OCI-LY3 (cell line): ENCODE data around the gene RPS4Y2.

Source experiments
- H2AFZ ChIP-seq: fragments of 200-600, 300-600 bp; shearing (Covaris generic); 2 replicates; pipeline ENCODE4 v1.6.0; 2014; ENCODE audit warnings: antibody characterized with exemption, low read depth, low read length
- H3K27ac ChIP-seq: fragments of 200-600, 300-600 bp; sonication (generic); 2 replicates; pipeline ENCODE4 v1.5.1; 2014; ENCODE audit warnings: mild to moderate bottlenecking, low read length, moderate library complexity, mixed read lengths
- H3K27me3 ChIP-seq: fragments of 200-600, 300-600 bp; sonication (generic); 2 replicates; pipeline ENCODE4 v1.6.1; 2014; ENCODE audit warnings: low read depth, low read length, mixed read lengths
- H3K36me3 ChIP-seq: fragments of 200-600, 300-600 bp; sonication (generic); replicated peaks from 2 replicates; pipeline ENCODE3; 2014; ENCODE audit warnings: low read depth, low read length, mixed read lengths
- H3K4me1 ChIP-seq: fragments of 300-600, 200-600 bp; sonication (generic); 2 replicates; pipeline ENCODE4 v1.6.1; 2014; ENCODE audit warnings: low read length, mixed read lengths
- H3K4me2 ChIP-seq: fragments of 200-600, 300-600 bp; sonication (generic); 2 replicates; pipeline ENCODE4 v1.6.1; 2014; ENCODE audit warnings: low read length, mixed read lengths
- H3K4me3 ChIP-seq: fragments of 300-600, 200-600 bp; sonication (generic); 2 replicates; pipeline ENCODE4 v1.5.1; 2014; ENCODE audit warnings: antibody characterized with exemption, mild to moderate bottlenecking, low read length, moderate library complexity
- H3K79me2 ChIP-seq: fragments of 300-600, 200-600 bp; shearing (Covaris generic); 2 replicates; pipeline ENCODE4 v1.6.1; 2014; ENCODE audit warnings: mild to moderate bottlenecking, low read length, mixed read lengths
- H3K9ac ChIP-seq: fragments of 300-600, 200-600 bp; shearing (Covaris generic); 2 replicates; pipeline ENCODE4 v1.6.0; 2014; ENCODE audit warnings: mild to moderate bottlenecking, low read length, moderate library complexity
- H3K9me3 ChIP-seq: fragments of 200-600, 300-600 bp; shearing (Covaris generic); 2 replicates; pipeline ENCODE4 v1.6.1; 2014; ENCODE audit warnings: low read length, mixed read lengths; ENCODE audit not compliant: insufficient read depth
- H4K20me1 ChIP-seq: fragments of 200-600, 300-600 bp; sonication (generic); 2 replicates; pipeline ENCODE4 v1.6.1; 2016; ENCODE audit warnings: low read length, mixed read lengths; ENCODE audit not compliant: insufficient read depth
- EZH2phosphoT487 ChIP-seq: fragments of 200-600 bp; shearing (Covaris generic); IDR thresholded peaks from 2 replicates; pipeline ENCODE4 v1.6.1; 2018; ENCODE audit warnings: antibody characterized with exemption, mixed run types, low read depth
- TF ChIP-seq, protein P1 (sequence below): fragments of 200-600, 300-600 bp; sonication (generic); IDR thresholded peaks from 2 replicates; pipeline ENCODE4 v1.5.1; 2014; ENCODE audit warnings: antibody characterized with exemption, low read length, low read depth

Gene RPS4Y2

GRCh38 chrY:20780104-20780654 is 24.3 kb downstream of the RPS4Y2 start:
- Histone ChIP-seq H3K27ac (no peak overlapping the region), H2AFZ (no peak overlapping the region), H3K4me1 (peaks cover 8% of the 10 kb centered on the region), H4K20me1 (no peaks in the 10 kb centered on the region), H3K79me2 (no peaks in the 10 kb centered on the region), H3K9ac (no peak overlapping the region), H3K4me2 (no peak overlapping the region), H3K36me3 (no peaks in the 10 kb centered on the region), H3K27me3 (no peaks in the 10 kb centered on the region), H3K4me3 (no peak overlapping the region), H3K9me3 (no peaks in the 10 kb centered on the region)
- TF ChIP-seq, protein P1, sequence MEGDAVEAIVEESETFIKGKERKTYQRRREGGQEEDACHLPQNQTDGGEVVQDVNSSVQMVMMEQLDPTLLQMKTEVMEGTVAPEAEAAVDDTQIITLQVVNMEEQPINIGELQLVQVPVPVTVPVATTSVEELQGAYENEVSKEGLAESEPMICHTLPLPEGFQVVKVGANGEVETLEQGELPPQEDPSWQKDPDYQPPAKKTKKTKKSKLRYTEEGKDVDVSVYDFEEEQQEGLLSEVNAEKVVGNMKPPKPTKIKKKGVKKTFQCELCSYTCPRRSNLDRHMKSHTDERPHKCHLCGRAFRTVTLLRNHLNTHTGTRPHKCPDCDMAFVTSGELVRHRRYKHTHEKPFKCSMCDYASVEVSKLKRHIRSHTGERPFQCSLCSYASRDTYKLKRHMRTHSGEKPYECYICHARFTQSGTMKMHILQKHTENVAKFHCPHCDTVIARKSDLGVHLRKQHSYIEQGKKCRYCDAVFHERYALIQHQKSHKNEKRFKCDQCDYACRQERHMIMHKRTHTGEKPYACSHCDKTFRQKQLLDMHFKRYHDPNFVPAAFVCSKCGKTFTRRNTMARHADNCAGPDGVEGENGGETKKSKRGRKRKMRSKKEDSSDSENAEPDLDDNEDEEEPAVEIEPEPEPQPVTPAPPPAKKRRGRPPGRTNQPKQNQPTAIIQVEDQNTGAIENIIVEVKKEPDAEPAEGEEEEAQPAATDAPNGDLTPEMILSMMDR = no peak
- no peak for TF ChIP-seq EZH2phosphoT487

DNA sequence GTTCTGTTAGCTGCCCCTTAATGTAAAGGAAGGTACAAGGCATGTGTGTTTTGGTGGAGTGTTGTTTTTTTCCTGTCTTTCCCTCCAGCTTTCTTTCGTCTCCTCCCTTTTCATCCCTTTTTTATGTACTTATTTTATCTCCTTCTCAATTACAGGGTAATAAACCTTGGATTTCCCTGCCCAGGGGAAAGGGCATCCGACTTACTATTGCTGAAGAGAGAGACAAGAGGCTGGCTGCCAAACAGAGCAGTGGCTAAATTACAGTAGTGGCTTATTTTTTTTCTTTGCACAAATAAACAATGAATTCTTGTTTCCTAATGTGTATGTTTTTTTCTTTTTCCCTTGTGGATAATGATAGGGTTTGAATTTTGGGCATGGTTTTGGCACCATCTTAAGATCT is 24.9 kb downstream of the RPS4Y2 start:
- H3K9ac ChIP-seq = no peak overlapping the region
- TF ChIP-seq, protein P1 = no peak
- no peak for TF ChIP-seq EZH2phosphoT487
- peaks cover 8% of the 10 kb centered on the region for H3K4me1 ChIP-seq
- no peaks in the 10 kb centered on the region for H3K79me2 ChIP-seq
- no peak overlapping the region for H2AFZ ChIP-seq
- H4K20me1 ChIP-seq = no peaks in the 10 kb centered on the region
- no peaks in the 10 kb centered on the region for H3K9me3 ChIP-seq
- H3K27me3 ChIP-seq = no peaks in the 10 kb centered on the region
- H3K36me3 ChIP-seq = no peaks in the 10 kb centered on the region
- H3K4me2 ChIP-seq = no peak overlapping the region
- no peak overlapping the region for H3K4me3 ChIP-seq
- H3K27ac ChIP-seq = no peak overlapping the region

- no peak overlapping the region for H3K4me2 ChIP-seq
- H3K27me3 ChIP-seq = no peaks in the 10 kb centered on the region
- H3K27ac ChIP-seq = no peak overlapping the region
- H3K4me1 ChIP-seq = peaks cover 8% of the 10 kb centered on the region
- H3K9me3 ChIP-seq = no peaks in the 10 kb centered on the region
- H2AFZ ChIP-seq = no peak overlapping the region
- H3K9ac ChIP-seq = no peak overlapping the region
- H3K4me3 ChIP-seq = no peak overlapping the region
- H4K20me1 ChIP-seq = no peaks in the 10 kb centered on the region
- TF ChIP-seq EZH2phosphoT487 = no peak
- TF ChIP-seq, protein P1 = no peak
- H3K79me2 ChIP-seq = no peaks in the 10 kb centered on the region
- no peaks in the 10 kb centered on the region for H3K36me3 ChIP-seq
Observed at GRCh38 chrY:20781408-20781807, 25.5 kb downstream of the RPS4Y2 start.

DNA sequence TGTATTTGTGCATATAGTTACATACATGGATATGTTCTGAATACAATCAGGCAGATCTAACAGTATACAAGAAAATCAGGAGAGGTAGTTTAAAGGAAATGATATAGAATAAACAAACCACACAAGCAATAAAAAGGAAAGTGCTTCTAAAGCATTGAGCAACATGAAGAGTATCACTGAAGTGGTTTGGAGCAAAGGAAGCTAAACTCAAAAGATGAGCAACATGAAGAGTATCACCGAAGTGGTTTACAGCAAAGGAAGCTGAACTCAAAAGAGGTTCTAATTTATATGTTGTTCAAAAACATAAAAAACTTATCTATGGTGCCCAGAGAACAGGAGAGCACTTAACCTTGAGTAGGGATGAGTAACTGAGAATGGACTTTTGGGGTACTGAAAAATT is 29.1 kb downstream of the RPS4Y2 start:
- Histone ChIP-seq H3K4me1 (peaks cover 20% of the 10 kb centered on the region), H3K27me3 (no peaks in the 10 kb centered on the region), H3K9me3 (no peaks in the 10 kb centered on the region), H3K79me2 (no peaks in the 10 kb centered on the region), H3K4me3 (no peak overlapping the region), H3K4me2 (no peak overlapping the region), H4K20me1 (no peaks in the 10 kb centered on the region), H3K36me3 (no peaks in the 10 kb centered on the region), H3K27ac (no peak overlapping the region), H3K9ac (no peak overlapping the region), H2AFZ (no peak overlapping the region)
- TF ChIP-seq, protein P1 = no peak
- TF ChIP-seq EZH2phosphoT487 = no peak
